GM18505 (cell line): ENCODE results near the gene CPTP.
"Not testable (repeated sequence)": the region's sequence is repeated elsewhere in the genome, so short reads cannot be mapped to it uniquely, and the experiment has no call there.

Experiments used
- ATAC-seq: cut with Tn5 transposase; IDR thresholded peaks from one replicate; pipeline ENCODE4 v1.9.1; 2021; ENCODE audit not compliant: unreplicated experiment
- POLR2A ChIP-seq: IDR thresholded peaks from 4 replicates; pipeline ENCODE4 v1.6.1; 2011; ENCODE audit warnings: borderline replicate concordance; ENCODE audit not compliant: insufficient read depth, insufficient read length; ENCODE audit errors: extremely low read depth

CPTP gene

GRCh38 chr1:1361233-1361981 lies 36.8 kb downstream of the CPTP start:
- ATAC-seq = no peak
- no peak for TF ChIP-seq POLR2A

- ATAC-seq = no peak
- no peak for TF ChIP-seq POLR2A
Observed at GRCh38 chr1:1361982-1362423, 37.4 kb downstream of the CPTP start.

- ATAC-seq = no peak
- TF ChIP-seq POLR2A = no peak
Observed at GRCh38 chr1:1364266-1364665, 39.7 kb downstream of the CPTP start.

DNA sequence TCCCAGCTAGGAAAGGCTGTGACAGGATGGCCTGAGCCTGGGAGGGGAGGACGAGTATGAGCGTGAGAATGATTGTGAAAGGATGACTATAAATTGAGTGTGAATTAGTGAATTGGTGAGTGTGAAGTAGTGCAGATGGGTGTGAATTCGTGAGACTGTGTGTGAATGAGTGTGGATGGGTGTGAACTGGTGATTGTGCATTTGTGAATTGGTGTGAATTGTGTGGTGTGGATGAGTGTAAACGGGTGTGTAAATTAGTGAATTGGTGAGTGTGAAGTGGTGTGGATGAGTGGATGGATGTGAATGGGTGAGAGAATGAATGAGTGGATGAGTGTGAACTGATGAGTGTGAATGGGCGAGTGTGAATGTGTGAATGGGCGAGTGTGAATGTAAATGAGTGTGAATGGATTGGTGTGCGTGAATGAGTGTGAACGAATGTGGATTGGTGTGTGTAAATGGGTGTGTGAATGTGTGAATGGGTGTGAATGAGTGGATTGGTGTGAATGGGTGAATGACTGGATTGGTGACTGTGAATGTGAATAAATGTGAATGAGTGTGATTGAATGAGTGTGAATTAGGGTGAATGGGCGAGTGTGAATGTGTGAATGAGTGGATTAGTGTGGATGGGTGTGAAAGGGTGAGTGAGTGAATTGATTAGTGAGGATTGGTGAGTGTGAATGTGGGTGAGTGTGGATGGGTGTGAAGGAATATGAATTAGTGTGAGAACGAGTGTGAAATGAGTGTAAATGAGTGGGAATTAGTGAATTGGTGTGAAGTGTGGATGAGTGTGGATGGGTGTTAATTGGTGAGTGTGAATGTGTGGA lies 41.5 kb downstream of the CPTP start:
- TF ChIP-seq POLR2A = no peak
- ATAC-seq = no peak

DNA sequence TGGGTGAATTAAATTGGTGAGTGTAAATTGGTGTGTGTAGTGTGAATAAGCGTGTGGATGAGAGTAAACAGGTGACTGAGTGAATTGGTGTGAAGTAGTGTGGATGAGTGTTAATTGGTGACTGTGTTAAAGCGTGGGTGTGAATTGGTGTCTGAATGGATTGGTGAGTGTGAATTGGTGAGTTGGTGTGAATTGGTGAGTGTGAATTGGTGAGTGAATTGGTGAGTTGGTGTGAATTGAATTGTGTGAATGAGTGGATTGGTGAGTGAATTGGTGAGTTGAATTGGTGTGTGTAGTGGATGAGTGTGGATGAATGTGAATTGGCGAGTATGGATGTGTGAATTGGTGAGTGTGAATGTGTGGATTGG lies 42.1 kb downstream of the CPTP start:
- ATAC-seq = no peak

GRCh38 chr1:1367315-1367714 lies 42.7 kb downstream of the CPTP start:
- ATAC-seq = no peak
- no peak for TF ChIP-seq POLR2A

More for the DNA sequence above, 42.1 kb downstream of the CPTP start:
- no peak for TF ChIP-seq POLR2A

GRCh38 chr1:1370094-1370493 lies 45.5 kb downstream of the CPTP start:
- ATAC-seq = not testable (repeated sequence)

GRCh38 chr1:1370771-1371300 lies 46.2 kb downstream of the CPTP start:
- no peak for ATAC-seq
- no peak for TF ChIP-seq POLR2A

GRCh38 chr1:1371364-1371745 lies 46.8 kb downstream of the CPTP start:
- ATAC-seq = no peak
- no peak for TF ChIP-seq POLR2A

- no peak for TF ChIP-seq POLR2A
- ATAC-seq = no peak
Observed at GRCh38 chr1:1371746-1372711, 47.4 kb downstream of the CPTP start.

- ATAC-seq = no peak
- no peak for TF ChIP-seq POLR2A
Observed at GRCh38 chr1:1373051-1373814, 48.6 kb downstream of the CPTP start.

GRCh38 chr1:1373815-1374588 lies 49.4 kb downstream of the CPTP start:
- no peak for TF ChIP-seq POLR2A
- no peak for ATAC-seq
